Fibroblast of villous mesenchyme (primary cell): ENCODE data around the gene KATNB1. TPM values are rescaled to one million over a fixed set of nuclear protein-coding genes. Genes with fewer than 3 reads are reported as not detected.

ENCODE experiments used
- DNase-seq: peaks from one replicate; pipeline ENCODE4 v3.0.0-alpha.2; 2010; ENCODE audit warnings: low read depth
- H3K4me3 ChIP-seq: 2 replicates; pipeline ENCODE4 v1.5.1; 2011; ENCODE audit warnings: low read depth, mild to moderate bottlenecking, low read length
- CTCF ChIP-seq: IDR thresholded peaks from 2 replicates; pipeline ENCODE4 v1.5.1; 2012; ENCODE audit warnings: low read depth, mild to moderate bottlenecking, low read length; ENCODE audit not compliant: insufficient read depth
- total RNA-seq: library from RNA; depleted of rRNA; stranded (reverse); fragments of >200 nt; gene quantifications from 2 replicates; pipeline ENCODE4 v1.2.3, GENCODE V29; 2012

KATNB1 gene
- total RNA-seq, result 23.3 and 23.5 TPM in 2 replicates

- no peak for TF ChIP-seq CTCF
- peak within 1 kb of the TSS; percentile 95 for H3K4me3 ChIP-seq
- peak; percentile 23 for DNase-seq
Observed at GRCh38 chr16:57735755-57736418, at the start of gene KATNB1. KATNB1 (plus strand) TSS chr16:57735770; CDS start chr16:57737244, 1,474 bp downstream.

- DNase-seq, result no peak
- TF ChIP-seq CTCF, result no peak
Observed at GRCh38 chr16:57686577-57686976, 49.0 kb upstream of the KATNB1 start.

DNA sequence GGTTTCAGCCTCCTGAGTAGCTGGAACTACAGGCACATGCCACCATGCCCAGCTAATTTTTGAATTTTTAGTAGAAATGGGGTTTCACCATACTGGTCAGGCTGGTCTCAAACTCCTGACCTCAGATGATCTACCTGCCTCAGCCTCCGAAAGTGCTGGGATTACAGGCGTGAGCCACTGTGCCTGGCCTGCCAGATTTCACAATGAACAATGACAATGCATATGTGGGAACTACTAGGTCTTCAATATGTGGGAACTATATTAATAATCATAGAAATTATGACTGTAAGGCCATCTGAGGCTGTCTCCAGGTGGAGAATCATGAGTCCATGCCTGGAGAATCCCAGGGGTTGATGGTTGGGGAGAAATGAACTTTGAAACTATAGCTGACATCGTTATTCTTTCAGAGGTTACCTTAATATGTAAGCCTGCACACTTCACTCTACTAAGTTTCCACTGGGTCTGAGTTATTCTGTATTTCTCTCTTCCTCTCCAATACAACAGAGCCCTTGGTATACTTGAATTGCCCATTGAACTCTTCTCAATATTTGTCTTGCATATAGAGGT, 48.1 kb upstream of the KATNB1 start:
- no peak for TF ChIP-seq CTCF
- no peak for DNase-seq
- H3K4me3 ChIP-seq, result no peak overlapping the region

More at GRCh38 chr16:57686577-57686976, 49.0 kb upstream of the KATNB1 start:
- no peak overlapping the region for H3K4me3 ChIP-seq

GRCh38 chr16:57688487-57688986, 47.0 kb upstream of the KATNB1 start:
- no peak for TF ChIP-seq CTCF
- no peak for DNase-seq

DNA sequence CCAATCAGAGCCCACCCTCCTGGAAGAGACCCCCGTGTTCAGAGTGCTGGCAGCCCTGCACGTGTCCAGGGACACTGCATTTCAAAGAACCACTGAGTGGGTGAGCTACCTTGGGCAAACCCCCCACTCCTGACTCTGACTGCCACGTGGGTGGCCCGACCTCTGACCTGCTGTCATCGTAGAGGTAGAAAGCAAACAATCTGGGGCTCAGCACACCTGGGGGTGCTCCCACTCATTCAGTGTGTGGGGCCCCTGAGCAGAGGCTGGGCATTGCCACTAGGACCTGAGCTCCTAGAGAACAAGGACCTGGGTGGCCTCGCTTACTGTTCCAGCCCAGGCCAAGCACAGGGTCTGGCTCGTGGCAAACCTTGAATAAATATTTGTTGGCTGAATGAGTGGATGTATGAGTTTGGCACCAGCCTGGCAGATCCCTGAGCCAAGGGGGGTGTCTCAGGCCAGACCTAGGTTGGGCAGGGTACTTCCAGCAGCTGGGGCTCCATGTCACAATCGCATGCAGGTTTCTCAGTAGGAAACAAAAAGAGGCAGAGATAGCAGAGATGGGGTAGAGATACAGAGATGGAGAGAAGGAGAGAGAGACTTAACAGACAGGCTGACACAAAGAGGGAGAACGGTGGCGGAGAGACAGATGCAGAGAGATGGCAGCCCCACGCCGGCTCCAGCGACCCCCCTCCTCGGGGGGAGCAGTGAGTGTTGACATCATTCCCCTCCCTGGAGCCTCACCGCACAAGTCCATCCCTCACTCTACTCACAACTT, 46.4 kb upstream of the KATNB1 start:
- no peak for DNase-seq
- TF ChIP-seq CTCF, result no peak
- H3K4me3 ChIP-seq, result no peak overlapping the region

More at GRCh38 chr16:57688487-57688986, 47.0 kb upstream of the KATNB1 start:
- H3K4me3 ChIP-seq, result no peak overlapping the region

DNA sequence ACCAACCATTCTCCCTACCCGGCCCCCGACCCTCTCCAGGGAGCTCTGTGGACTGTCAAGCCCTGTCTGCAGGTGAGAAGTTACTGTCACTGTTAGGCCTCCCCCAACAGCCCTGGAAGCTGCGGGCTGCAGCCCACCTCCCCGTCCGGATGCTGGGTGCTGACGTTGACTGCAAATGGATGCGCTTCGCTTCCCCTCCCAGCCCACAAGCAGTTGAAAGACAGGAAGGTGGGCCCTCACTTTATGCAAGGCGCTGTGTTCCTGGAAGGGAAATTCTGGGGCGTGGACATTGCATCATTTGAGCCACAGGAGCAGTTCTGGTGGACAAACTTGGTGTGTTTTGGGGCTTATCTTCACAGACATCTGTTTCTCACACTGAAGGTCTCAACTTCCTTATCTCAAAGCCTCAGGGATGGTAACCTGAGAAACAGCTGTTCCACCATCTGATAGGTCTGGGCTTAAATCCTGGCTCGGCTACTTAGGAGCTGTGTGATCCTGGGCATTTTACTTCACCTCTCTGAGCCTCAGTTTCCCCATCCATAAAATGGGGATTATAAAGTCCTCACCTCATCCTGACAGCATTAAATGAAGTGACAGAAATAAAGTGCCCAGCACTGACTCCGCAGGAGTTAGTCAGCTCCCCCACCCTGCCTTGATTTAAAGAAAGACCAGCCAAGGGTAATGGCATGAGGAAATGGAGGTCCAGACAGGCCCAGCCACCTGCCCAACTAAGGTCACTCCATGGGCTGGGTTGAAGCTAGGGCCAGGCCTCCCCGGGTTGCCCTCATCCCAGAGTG, 45.6 kb upstream of the KATNB1 start:
- no peak overlapping the region for H3K4me3 ChIP-seq
- TF ChIP-seq CTCF, result no peak
- DNase-seq, result no peak
